MG63 (cell line): ENCODE results near the gene SIX2. TPM values are rescaled to one million over a fixed set of nuclear protein-coding genes. Genes with fewer than 3 reads are reported as not detected.

Experiments
- DNase-seq: peaks from one replicate; pipeline ENCODE4 v3.0.0-alpha.2; 2020
- H3K27me3 ChIP-seq: fragments of 250-450 bp; sonication (Bioruptor Pico); 2 replicates; pipeline ENCODE4 v1.5.1; 2020; ENCODE audit warnings: mild to moderate bottlenecking, moderate library complexity
- H3K36me3 ChIP-seq: fragments of 250-450 bp; sonication (Bioruptor Pico); 2 replicates; pipeline ENCODE4 v1.5.1; 2020; ENCODE audit warnings: mild to moderate bottlenecking, moderate library complexity
- H3K4me3 ChIP-seq: fragments of 250-450 bp; sonication (Bioruptor Pico); 2 replicates; pipeline ENCODE4 v1.5.1; 2020; ENCODE audit warnings: mild to moderate bottlenecking, moderate library complexity
- H3K9me3 ChIP-seq: fragments of 250-450 bp; sonication (Bioruptor Pico); 2 replicates; pipeline ENCODE4 v1.5.1; 2020; ENCODE audit warnings: mild to moderate bottlenecking, moderate library complexity
- total RNA-seq: library from RNA; depleted of rRNA; stranded (reverse); fragments of >200 nt; shearing (Covaris generic); gene quantifications from 2 replicates; pipeline ENCODE4 v1.2.3, GENCODE V29; 2014; ENCODE audit warnings: low replicate concordance

SIX2 gene
- total RNA-seq, 1 experiment from 2014 or later = 14.0 TPM

DNA sequence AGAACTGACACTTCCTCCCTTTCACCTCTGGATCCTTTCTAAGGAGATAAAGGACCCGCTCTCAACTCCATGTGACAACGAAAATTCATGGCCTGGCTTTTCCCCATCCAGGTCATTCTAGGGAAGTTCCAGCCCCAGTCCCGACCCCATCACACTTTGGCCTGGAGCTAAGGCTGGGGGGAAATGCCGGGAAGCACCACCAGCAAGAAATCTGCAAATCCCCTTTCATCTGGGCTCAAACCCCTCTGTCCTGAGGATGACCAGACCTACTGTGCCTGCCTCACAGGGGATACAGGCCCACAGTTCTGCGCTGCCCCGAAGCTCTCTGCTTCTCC, 1.3 kb downstream of the SIX2 start:
- no peak for DNase-seq
- H3K9me3 ChIP-seq = no peaks in the 10 kb centered on the region
- H3K4me3 ChIP-seq = peak overlapping the region; percentile 80
- H3K27me3 ChIP-seq = no peaks in the 10 kb centered on the region
- peaks cover 32% of the 10 kb centered on the region for H3K36me3 ChIP-seq

- Histone ChIP-seq H3K4me3 (peak overlapping the region; percentile 80), H3K36me3 (peaks cover 32% of the 10 kb centered on the region), H3K27me3 (no peaks in the 10 kb centered on the region), H3K9me3 (no peaks in the 10 kb centered on the region)
- no peak for DNase-seq
Measured at GRCh38 chr2:45006942-45007287, 2.3 kb downstream of the SIX2 start.

- Histone ChIP-seq H3K9me3 (no peaks in the 10 kb centered on the region), H3K4me3 (peak overlapping the region; percentile 80), H3K36me3 (peaks cover 32% of the 10 kb centered on the region), H3K27me3 (no peaks in the 10 kb centered on the region)
- no peak for DNase-seq
Measured at GRCh38 chr2:45006041-45006941, 3.0 kb downstream of the SIX2 start.

GRCh38 chr2:45005261-45006002, 3.8 kb downstream of the SIX2 start:
- no peak overlapping the region for H3K4me3 ChIP-seq
- DNase-seq = no peak
- no peaks in the 10 kb centered on the region for H3K27me3 ChIP-seq
- H3K9me3 ChIP-seq = no peaks in the 10 kb centered on the region
- peaks cover 32% of the 10 kb centered on the region for H3K36me3 ChIP-seq

DNA sequence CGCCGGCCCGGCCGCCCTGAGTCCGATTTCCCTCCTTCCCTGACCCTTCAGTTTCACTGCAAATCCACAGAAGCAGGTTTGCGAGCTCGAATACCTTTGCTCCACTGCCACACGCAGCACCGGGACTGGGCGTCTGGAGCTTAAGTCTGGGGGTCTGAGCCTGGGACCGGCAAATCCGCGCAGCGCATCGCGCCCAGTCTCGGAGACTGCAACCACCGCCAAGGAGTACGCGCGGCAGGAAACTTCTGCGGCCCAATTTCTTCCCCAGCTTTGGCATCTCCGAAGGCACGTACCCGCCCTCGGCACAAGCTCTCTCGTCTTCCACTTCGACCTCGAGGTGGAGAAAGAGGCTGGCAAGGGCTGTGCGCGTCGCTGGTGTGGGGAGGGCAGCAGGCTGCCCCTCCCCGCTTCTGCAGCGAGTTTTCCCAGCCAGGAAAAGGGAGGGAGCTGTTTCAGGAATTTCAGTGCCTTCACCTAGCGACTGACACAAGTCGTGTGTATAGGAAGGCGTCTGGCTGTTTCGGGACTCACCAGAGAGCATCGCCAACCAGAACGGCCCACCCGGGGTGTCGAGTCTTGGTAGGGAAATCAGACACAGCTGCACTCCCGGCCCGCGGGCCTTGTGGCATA, 4.6 kb downstream of the SIX2 start:
- no peak for DNase-seq
- H3K27me3 ChIP-seq = no peaks in the 10 kb centered on the region
- H3K4me3 ChIP-seq = no peak overlapping the region
- H3K9me3 ChIP-seq = no peaks in the 10 kb centered on the region
- peaks cover 32% of the 10 kb centered on the region for H3K36me3 ChIP-seq

DNA sequence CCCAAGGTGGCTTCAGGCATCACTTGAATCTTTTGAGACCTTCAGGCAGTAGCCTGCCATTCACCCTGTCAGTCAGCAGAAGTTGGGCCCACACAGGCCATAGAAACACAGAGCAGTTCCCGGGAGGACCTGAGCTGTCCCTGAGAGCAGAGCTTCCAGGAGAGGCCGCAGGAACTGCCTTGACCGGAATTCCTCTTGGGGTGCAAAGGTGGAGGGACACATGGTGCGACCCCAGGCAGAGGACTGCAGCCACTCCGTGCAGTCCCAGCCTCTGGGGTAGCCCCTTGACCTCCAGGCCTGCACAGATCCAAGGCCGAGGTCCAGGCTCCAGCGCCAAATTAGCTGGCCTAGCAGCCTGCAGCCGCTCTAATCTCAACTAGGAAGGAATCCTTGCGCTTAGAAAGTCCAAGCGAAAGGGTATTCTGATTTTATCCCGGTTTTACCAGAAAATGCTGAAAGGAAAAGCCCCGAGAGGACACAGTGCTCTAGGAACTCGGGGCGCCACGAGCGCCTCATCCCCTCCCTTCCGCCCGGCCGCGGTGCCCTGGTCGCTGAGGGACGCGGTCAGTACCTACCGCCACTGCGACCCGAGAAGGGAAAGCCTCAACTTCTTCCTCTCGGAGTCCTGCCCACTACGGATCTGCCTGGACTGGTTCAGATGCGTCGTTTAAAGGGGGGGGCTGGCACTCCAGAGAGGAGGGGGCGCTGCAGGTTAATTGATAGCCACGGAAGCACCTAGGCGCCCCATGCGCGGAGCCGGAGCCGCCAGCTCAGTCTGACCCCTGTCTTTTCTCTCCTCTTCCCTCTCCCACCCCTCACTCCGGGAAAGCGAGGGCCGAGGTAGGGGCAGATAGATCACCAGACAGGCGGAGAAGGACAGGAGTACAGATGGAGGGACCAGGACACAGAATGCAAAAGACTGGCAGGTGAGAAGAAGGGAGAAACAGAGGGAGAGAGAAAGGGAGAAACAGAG, 5.4 kb downstream of the SIX2 start:
- Histone ChIP-seq H3K27me3 (no peaks in the 10 kb centered on the region), H3K36me3 (peaks cover 32% of the 10 kb centered on the region), H3K9me3 (no peaks in the 10 kb centered on the region), H3K4me3 (no peak overlapping the region)
- DNase-seq = no peak

DNA sequence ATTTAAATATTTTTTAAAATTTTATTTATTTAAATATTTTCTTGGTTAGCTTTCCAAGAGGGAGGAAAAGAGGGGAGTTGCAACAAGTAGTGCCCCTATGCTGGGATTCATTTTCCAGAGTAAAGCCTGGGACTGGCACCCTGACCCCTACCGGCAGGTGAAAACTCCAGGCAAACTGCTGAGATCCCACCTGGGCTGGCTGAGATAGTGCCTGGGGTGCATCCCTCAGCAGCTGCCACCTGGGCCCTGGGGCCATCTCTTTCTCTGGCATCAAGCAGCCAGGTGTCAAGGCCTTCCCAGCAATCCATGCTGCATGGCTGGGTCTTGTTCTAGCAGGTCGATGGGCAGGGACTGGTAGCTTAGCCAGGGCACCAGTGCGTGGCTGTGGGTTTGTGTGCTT, 6.6 kb downstream of the SIX2 start:
- H3K27me3 ChIP-seq = no peaks in the 10 kb centered on the region
- H3K36me3 ChIP-seq = peaks cover 32% of the 10 kb centered on the region
- no peaks in the 10 kb centered on the region for H3K9me3 ChIP-seq
- no peak for DNase-seq
- H3K4me3 ChIP-seq = no peak overlapping the region

GRCh38 chr2:45001869-45002385, 7.3 kb downstream of the SIX2 start:
- peaks cover 31% of the 10 kb centered on the region for H3K36me3 ChIP-seq
- DNase-seq = no peak
- H3K9me3 ChIP-seq = no peaks in the 10 kb centered on the region
- no peaks in the 10 kb centered on the region for H3K27me3 ChIP-seq
- H3K4me3 ChIP-seq = no peak overlapping the region

DNA sequence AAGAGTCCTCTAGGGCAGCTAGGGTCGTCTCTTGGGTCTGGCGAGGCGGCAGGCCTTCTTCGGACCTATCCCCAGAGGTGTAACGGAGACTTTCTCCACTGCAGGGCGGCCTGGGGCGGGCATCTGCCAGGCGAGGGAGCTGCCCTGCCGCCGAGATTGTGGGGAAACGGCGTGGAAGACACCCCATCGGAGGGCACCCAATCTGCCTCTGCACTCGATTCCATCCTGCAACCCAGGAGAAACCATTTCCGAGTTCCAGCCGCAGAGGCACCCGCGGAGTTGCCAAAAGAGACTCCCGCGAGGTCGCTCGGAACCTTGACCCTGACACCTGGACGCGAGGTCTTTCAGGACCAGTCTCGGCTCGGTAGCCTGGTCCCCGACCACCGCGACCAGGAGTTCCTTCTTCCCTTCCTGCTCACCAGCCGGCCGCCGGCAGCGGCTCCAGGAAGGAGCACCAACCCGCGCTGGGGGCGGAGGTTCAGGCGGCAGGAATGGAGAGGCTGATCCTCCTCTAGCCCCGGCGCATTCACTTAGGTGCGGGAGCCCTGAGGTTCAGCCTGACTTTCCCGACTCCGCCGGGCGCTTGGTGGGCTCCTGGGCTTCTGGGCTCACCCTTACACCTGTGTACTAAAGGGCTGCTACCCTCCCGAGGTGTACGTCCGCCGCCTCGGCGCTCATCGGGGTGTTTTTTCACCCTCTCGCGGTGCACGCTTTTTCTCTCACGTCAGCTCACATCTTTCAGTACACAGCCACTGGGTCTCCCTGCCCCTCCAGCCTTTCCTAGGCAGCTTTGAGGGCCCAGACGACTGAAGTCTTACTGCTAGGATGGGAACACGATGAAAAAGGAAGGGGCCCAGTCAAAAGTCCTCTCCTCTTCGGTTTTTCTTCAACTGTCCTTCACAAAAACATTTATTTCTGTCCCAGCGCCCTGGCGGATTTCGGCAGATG, 8.1 kb downstream of the SIX2 start:
- H3K27me3 ChIP-seq = no peaks in the 10 kb centered on the region
- no peaks in the 10 kb centered on the region for H3K9me3 ChIP-seq
- no peak overlapping the region for H3K4me3 ChIP-seq
- H3K36me3 ChIP-seq = peaks cover 24% of the 10 kb centered on the region
- no peak for DNase-seq

DNA sequence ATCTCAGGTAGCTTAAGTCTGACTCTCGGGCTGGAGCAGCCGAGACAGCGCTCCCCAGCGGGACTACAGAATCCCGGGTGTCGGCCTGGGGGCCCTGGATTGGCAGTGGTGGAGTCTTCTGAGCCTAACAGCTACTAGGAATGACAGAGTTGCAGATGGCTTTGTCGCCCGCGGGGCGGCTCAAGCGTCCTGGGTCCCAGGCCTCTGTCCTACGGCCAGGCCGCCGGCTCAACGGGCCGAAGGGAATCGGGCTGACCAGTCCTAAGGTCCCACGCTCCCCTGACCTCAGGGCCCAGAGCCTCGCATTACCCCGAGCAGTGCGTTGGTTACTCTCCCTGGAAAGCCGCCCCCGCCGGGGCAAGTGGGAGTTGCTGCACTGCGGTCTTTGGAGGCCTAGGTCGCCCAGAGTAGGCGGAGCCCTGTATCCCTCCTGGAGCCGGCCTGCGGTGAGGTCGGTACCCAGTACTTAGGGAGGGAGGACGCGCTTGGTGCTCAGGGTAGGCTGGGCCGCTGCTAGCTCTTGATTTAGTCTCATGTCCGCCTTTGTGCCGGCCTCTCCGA, 8.8 kb downstream of the SIX2 start:
- H3K4me3 ChIP-seq = no peak overlapping the region
- H3K9me3 ChIP-seq = no peaks in the 10 kb centered on the region
- H3K27me3 ChIP-seq = no peaks in the 10 kb centered on the region
- no peak for DNase-seq
- H3K36me3 ChIP-seq = peaks cover 16% of the 10 kb centered on the region

DNA sequence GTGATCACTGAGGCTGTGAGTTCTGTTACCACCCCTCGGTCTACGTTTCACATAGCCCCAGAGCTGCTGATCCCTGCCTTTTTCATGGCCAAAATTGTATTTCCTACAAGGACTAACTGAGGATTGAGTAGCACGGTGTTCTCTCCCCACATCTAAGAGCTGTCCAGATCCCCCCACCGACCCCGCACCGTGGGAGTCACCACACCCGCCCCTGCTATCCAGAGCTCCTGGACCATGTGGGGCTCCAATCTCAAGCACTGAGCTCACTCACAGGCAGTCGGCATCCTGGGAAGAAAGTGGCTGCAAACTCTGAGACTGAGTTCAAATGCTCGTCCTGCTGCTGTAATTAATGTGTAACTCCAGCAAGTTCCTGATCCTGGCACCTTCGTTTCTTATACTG, 9.7 kb downstream of the SIX2 start:
- no peaks in the 10 kb centered on the region for H3K27me3 ChIP-seq
- no peak overlapping the region for H3K4me3 ChIP-seq
- no peaks in the 10 kb centered on the region for H3K9me3 ChIP-seq
- H3K36me3 ChIP-seq = peaks cover 7% of the 10 kb centered on the region
- no peak for DNase-seq

DNA sequence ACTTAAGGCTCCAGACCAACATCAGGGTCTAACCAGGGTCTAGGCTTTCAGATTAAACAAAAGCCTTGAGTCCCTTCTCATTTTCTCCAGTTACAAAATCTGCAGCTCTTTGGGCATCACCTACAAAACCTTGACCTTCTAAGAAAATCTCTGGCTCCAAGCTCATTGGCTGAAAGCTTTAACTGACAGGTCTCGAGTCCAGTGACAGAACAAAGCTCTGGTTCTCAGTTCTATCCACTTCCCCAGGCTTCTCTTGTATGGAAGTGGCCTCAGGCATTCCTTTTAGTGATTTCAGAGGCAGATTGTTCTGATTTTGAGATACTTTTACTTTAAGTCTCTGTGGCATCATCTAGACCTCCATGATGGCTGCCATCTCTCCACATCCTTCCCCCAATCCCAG, 11.3 kb downstream of the SIX2 start:
- Histone ChIP-seq H3K4me3 (no peak overlapping the region), H3K27me3 (peaks cover 6% of the 10 kb centered on the region), H3K9me3 (no peaks in the 10 kb centered on the region), H3K36me3 (no peaks in the 10 kb centered on the region)
- no peak for DNase-seq

DNA sequence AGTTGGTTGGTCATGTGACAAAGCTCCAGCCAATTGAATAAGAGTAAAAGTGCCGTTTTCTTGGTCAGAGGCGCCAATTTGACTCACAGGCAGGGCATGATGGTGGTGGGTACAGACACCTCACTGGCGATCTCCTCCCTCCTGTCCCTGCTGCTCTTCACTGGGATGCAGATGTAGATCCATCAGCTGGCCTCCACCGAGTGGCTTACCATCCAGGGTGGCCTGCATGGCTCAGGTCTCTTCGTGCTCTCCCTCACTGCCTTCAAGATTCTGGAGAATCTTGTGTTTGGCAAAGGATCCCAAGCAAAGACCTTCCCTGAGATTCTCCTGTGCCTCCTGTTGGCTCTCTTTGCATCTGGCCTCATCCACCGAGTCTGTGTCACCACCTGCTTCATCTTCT, 12.9 kb downstream of the SIX2 start:
- no peak overlapping the region for H3K4me3 ChIP-seq
- H3K27me3 ChIP-seq = peaks cover 6% of the 10 kb centered on the region
- no peaks in the 10 kb centered on the region for H3K36me3 ChIP-seq
- H3K9me3 ChIP-seq = peaks cover 6% of the 10 kb centered on the region
- no peak for DNase-seq

- peaks cover 6% of the 10 kb centered on the region for H3K9me3 ChIP-seq
- DNase-seq = no peak
- peaks cover 6% of the 10 kb centered on the region for H3K27me3 ChIP-seq
- no peak overlapping the region for H3K4me3 ChIP-seq
- no peaks in the 10 kb centered on the region for H3K36me3 ChIP-seq
Measured at GRCh38 chr2:44994377-44994776, 14.9 kb downstream of the SIX2 start.

- no peak overlapping the region for H3K4me3 ChIP-seq
- H3K36me3 ChIP-seq = no peaks in the 10 kb centered on the region
- peaks cover 6% of the 10 kb centered on the region for H3K27me3 ChIP-seq
- DNase-seq = no peak
- H3K9me3 ChIP-seq = peaks cover 6% of the 10 kb centered on the region
Measured at GRCh38 chr2:44989176-44989575, 20.1 kb downstream of the SIX2 start.
